SK-N-SH (cell line): ENCODE data around the gene FAP. TPM values are rescaled to one million over a fixed set of nuclear protein-coding genes. Genes with fewer than 3 reads are reported as not detected.

Experiments used
- CTCF ChIA-PET: fragments of 300-600, 350-600 bp; formaldehyde crosslinking; extraction: SDS; loops from one replicate; lab custom pipeline; 2021; lab: Yijun Ruan, JAX
- POLR2A ChIA-PET: fragments of 350-600 bp; sonication (Branson Sonifier 250); formaldehyde crosslinking; extraction: SDS; loops from one replicate; lab custom pipeline; 2020; ENCODE audit warnings: antibody characterized with exemption, inconsistent platforms; lab: Yijun Ruan, JAX
- DNase-seq: peaks from one replicate; pipeline ENCODE4 v3.0.0; 2012
- H2AFZ ChIP-seq: fragments of 200-600 bp; sonication (generic); 2 replicates; pipeline ENCODE4 v1.8.1; 2016; ENCODE audit warnings: antibody characterized with exemption, mild to moderate bottlenecking, low read depth
- H3F3A ChIP-seq: fragments of 200-600 bp; sonication (generic); replicated peaks from 2 replicates; pipeline ENCODE3; 2016; ENCODE audit warnings: antibody characterized with exemption, mild to moderate bottlenecking; ENCODE audit not compliant: insufficient read depth
- H3K27ac ChIP-seq, 2 experiments: fragments of 200-500 bp in 1 of 2; fragments of 200-600 bp in 1 of 2; sonication (Bioruptor generic) in 1 of 2; sonication (generic), shearing (Covaris generic) in 1 of 2; 2 replicates each; pipeline versions ENCODE4 v1.5.1 to v1.6.1; 2014 to 2016; ENCODE audit warnings: low read depth in 2 of 2, inconsistent platforms in 1 of 2, low read length in 1 of 2, mild to moderate bottlenecking in 1 of 2, mixed read lengths in 1 of 2
- H3K27me3 ChIP-seq: fragments of 200-600 bp; sonication (generic), shearing (Covaris generic); 2 replicates; pipeline ENCODE4 v1.6.1; 2016; ENCODE audit warnings: mixed run types; ENCODE audit not compliant: insufficient read depth
- H3K36me3 ChIP-seq, 2 experiments: fragments of 200-500 bp in 1 of 2; fragments of 200-600 bp in 1 of 2; sonication (Bioruptor generic) in 1 of 2; sonication (generic) in 1 of 2; replicated peaks in 1 of 2; 2 replicates each; pipeline versions ENCODE3 to v1.5.1; 2014 to 2016; ENCODE audit warnings: low read length in 1 of 2, mild to moderate bottlenecking in 1 of 2; ENCODE audit not compliant: insufficient read depth in 2 of 2, control insufficient read depth in 1 of 2
- H3K4me1 ChIP-seq, 2 experiments: fragments of 200-500 bp in 1 of 2; fragments of 200-600 bp in 1 of 2; sonication (Bioruptor generic) in 1 of 2; sonication (generic), shearing (Covaris generic) in 1 of 2; 2 replicates each; pipeline versions ENCODE4 v1.5.1 to v1.6.1; 2014 to 2016; ENCODE audit warnings: low read depth in 1 of 2, low read length in 1 of 2, mixed run types in 1 of 2; ENCODE audit not compliant: insufficient read depth in 2 of 2, control insufficient read depth in 1 of 2
- H3K4me2 ChIP-seq: fragments of 200-600 bp; sonication (generic), shearing (Covaris generic); 2 replicates; pipeline ENCODE4 v1.6.1; 2017; ENCODE audit warnings: mixed run types
- H3K4me3 ChIP-seq, 2 experiments: fragments of 200-500 bp in 1 of 2; fragments of 200-600 bp in 1 of 2; sonication (Bioruptor generic) in 1 of 2; sonication (generic), shearing (Covaris generic) in 1 of 2; 2 replicates each; pipeline versions ENCODE4 v1.5.1 to v1.8.1; 2014 to 2016; ENCODE audit warnings: low read depth in 2 of 2, inconsistent platforms in 1 of 2, low read length in 1 of 2, mild to moderate bottlenecking in 1 of 2, mixed read lengths in 1 of 2, moderate library complexity in 1 of 2
- H3K79me2 ChIP-seq: fragments of 200-600 bp; sonication (generic); 2 replicates; pipeline ENCODE4 v1.8.1; 2017; ENCODE audit warnings: mild to moderate bottlenecking; ENCODE audit not compliant: insufficient read depth
- H3K9ac ChIP-seq: fragments of 200-600 bp; sonication (generic); 2 replicates; pipeline ENCODE4 v1.6.1; 2017; ENCODE audit warnings: mixed run types
- H3K9me2 ChIP-seq: fragments of 200-600 bp; sonication (generic); 2 replicates; pipeline ENCODE4 v1.6.1; 2017; ENCODE audit warnings: mixed run types
- H3K9me3 ChIP-seq: fragments of 200-600 bp; sonication (generic); 2 replicates; pipeline ENCODE4 v1.6.1; 2017; ENCODE audit warnings: mixed run types, mild to moderate bottlenecking, moderate library complexity
- H4K20me1 ChIP-seq: fragments of 200-600 bp; sonication (generic); 2 replicates; pipeline ENCODE4 v1.6.1; 2017; ENCODE audit warnings: mild to moderate bottlenecking, mixed run types; ENCODE audit not compliant: insufficient read depth
- CHD2 ChIP-seq: fragments of 150-350 bp; IDR thresholded peaks from 2 replicates; pipeline ENCODE4 v1.6.1; 2018; ENCODE audit warnings: low read length; ENCODE audit not compliant: partially characterized antibody
- ELF1 ChIP-seq: IDR thresholded peaks from 2 replicates; pipeline ENCODE4 v1.4.0; 2012
- FOXJ3 ChIP-seq: sonication (generic); formaldehyde crosslinking; IDR thresholded peaks from 2 replicates; pipeline ENCODE4 v1.5.1; 2020; ENCODE audit warnings: mild to moderate bottlenecking, missing genetic modification reagents
- GABPA ChIP-seq: IDR thresholded peaks from 2 replicates; pipeline ENCODE4 v1.4.0; 2012; ENCODE audit warnings: low read depth, mild to moderate bottlenecking
- MXI1 ChIP-seq: IDR thresholded peaks from 2 replicates; pipeline ENCODE4 v1.6.1; 2012; ENCODE audit warnings: mild to moderate bottlenecking, low read depth, low read length, improper control_type of control experiment
- NFIC ChIP-seq: IDR thresholded peaks from 2 replicates; pipeline ENCODE4 v1.4.0; 2012; ENCODE audit warnings: borderline replicate concordance
- NRF1 ChIP-seq: IDR thresholded peaks from 2 replicates; pipeline ENCODE4 v1.6.1; 2012; ENCODE audit warnings: low read depth, mild to moderate bottlenecking, low read length
- RAD21 ChIP-seq: IDR thresholded peaks from 2 replicates; pipeline ENCODE4 v1.6.1; 2012; ENCODE audit warnings: mild to moderate bottlenecking, low read length
- RCOR1 ChIP-seq: fragments of 150-350 bp; IDR thresholded peaks from 2 replicates; pipeline ENCODE4 v1.6.1; 2017; ENCODE audit warnings: antibody characterized with exemption, low read length
- RFX5 ChIP-seq: IDR thresholded peaks from 2 replicates; pipeline ENCODE4 v1.6.1; 2012; ENCODE audit warnings: mild to moderate bottlenecking, improper control_type of control experiment, low read length
- RXRA ChIP-seq: IDR thresholded peaks from 2 replicates; pipeline ENCODE4 v1.4.0; 2012; ENCODE audit warnings: low read depth, mild to moderate bottlenecking, borderline replicate concordance
- TAF1 ChIP-seq: IDR thresholded peaks from 2 replicates; pipeline ENCODE4 v1.6.1; 2012; ENCODE audit warnings: low read depth, mild to moderate bottlenecking, low read length, moderate library complexity, borderline replicate concordance
- WGBS: methylation state at CpG from one replicate; pipeline ENCODE4 v1.1.6; 2017; ENCODE audit warnings: low lambda C conversion rate; 5-methylcytosine and 5-hydroxymethylcytosine counted together
- polyA plus RNA-seq, 3 experiments: library from polyadenylated mRNA; depleted of rRNA; stranded (reverse); fragments of >200 nt; gene quantifications; 2 replicates each; pipeline ENCODE4 v1.2.3, GENCODE V29; 2012
- TF ChIP-seq, protein P1 (sequence below): IDR thresholded peaks from 2 replicates; pipeline ENCODE4 v1.4.0; 2012; ENCODE audit warnings: low read depth, borderline replicate concordance
- TF ChIP-seq, protein P2 (sequence below): IDR thresholded peaks from 2 replicates; pipeline ENCODE4; 2012
- TF ChIP-seq, protein P3 (sequence below): IDR thresholded peaks from 2 replicates; pipeline ENCODE4 v1.6.1; 2012; ENCODE audit warnings: mild to moderate bottlenecking, low read depth, low read length, moderate library complexity
- TF ChIP-seq, protein P4 (sequence below): fragments of 150-350 bp; IDR thresholded peaks from 2 replicates; pipeline ENCODE4 v1.6.1; 2017; ENCODE audit warnings: antibody characterized with exemption, low read length, low read depth, borderline replicate concordance
- TF ChIP-seq, protein P5 (sequence below): fragments of 150-350 bp; IDR thresholded peaks from 2 replicates; pipeline ENCODE4 v1.6.1; 2016; ENCODE audit warnings: mild to moderate bottlenecking, low read depth, low read length

FAP gene
- polyA plus RNA-seq, 1 of the 3 experiments (the other 2 are of a cell fraction): 36.9 TPM

DNA sequence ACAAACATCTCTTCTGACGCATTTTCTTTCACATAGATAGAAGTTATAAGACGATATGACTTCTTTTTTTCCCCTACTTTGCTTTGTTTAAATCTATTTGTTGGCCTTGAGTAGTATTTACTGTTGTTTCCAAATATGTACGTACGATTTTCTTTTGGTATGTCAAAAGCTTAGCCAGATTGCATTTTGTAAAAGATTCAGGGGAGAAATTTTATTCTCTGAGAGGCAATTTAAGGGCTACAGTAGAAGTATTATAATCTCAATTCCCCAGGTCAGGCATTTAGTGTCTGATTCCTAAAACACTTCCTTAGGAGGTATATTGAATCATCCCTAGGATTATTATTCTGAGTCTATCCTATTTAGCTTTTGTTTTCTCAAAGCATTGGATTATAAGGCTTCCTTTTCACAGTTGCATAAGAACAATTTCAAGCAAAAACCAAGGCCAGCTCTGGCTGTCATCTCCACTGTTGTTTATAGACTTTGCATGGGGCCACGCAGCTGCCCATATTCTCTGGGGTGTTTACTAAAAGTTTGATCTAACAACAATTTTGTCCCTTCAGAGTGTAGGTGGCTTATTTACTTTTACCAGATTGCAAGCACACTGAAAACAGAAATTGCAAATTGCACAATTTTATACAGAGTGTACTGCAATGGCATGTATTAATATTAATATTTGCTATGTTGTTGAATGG lies 57.6 kb downstream of the FAP start (continued):
- TF ChIP-seq, protein P1, sequence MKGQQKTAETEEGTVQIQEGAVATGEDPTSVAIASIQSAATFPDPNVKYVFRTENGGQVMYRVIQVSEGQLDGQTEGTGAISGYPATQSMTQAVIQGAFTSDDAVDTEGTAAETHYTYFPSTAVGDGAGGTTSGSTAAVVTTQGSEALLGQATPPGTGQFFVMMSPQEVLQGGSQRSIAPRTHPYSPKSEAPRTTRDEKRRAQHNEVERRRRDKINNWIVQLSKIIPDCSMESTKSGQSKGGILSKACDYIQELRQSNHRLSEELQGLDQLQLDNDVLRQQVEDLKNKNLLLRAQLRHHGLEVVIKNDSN: no peak
- TF ChIP-seq, all 33 proteins: peak for 0

DNA sequence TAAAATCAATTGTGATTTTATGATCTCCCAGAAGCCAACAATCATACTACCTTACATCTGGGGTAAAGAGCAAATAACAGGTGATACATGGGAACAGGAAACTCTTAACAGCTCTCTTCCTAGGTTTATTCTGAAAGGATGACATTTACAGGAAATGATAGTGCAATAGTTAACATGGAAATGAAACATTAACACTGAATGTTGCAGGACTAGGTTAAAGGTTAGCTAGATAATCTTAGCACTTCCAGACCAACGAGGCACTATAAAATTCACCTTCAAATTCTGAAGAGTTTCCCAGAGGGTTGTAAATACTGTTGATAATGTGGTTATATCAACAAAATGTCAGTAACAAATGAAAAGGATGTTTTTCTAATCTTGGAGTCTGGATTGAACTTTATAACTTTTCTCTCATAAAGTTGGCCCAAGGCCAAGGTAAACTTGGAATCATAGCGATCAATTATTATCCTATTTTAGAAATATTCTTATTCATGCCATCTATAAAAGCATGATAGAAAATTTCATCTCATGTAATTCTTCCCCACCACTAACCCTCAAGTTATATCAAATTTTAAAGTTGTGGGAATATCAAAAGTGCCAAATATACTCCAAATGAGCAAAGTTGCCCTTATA lies 58.3 kb downstream of the FAP start:
- no peak for DNase-seq
- Histone ChIP-seq H3K79me2 (no peaks in the 10 kb centered on the region), H3K27ac (no peak overlapping the region), H3K4me3 (no peak overlapping the region), H3K4me1 (no peaks in the 10 kb centered on the region), H3K27me3 (no peaks in the 10 kb centered on the region), H3K36me3 (peaks cover 51 to 92% of the 10 kb centered on the region in 2 experiments), H2AFZ (no peak overlapping the region), H4K20me1 (no peaks in the 10 kb centered on the region), H3F3A (peaks cover 4% of the 10 kb centered on the region), H3K4me2 (no peak overlapping the region), H3K9ac (no peak overlapping the region), H3K9me3 (no peaks in the 10 kb centered on the region), H3K9me2 (no peaks in the 10 kb centered on the region)
- ChIA-PET POLR2A (no interaction called here), CTCF (interaction anchor here (0.8 to 3.6 kb wide), 2 partner anchors 32 to 35 kb away, joined by 3 to 10 read pairs; no protein-coding TSS in a partner anchor)
- TF ChIP-seq NRF1 (no peak), RAD21 (no peak), RCOR1 (no peak), CHD2 (no peak), FOXJ3 (no peak), RFX5 (no peak), ELF1 (no peak), TAF1 (no peak), RXRA (no peak), GABPA (no peak), NFIC (no peak), MXI1 (no peak)
- TF ChIP-seq, protein P2, sequence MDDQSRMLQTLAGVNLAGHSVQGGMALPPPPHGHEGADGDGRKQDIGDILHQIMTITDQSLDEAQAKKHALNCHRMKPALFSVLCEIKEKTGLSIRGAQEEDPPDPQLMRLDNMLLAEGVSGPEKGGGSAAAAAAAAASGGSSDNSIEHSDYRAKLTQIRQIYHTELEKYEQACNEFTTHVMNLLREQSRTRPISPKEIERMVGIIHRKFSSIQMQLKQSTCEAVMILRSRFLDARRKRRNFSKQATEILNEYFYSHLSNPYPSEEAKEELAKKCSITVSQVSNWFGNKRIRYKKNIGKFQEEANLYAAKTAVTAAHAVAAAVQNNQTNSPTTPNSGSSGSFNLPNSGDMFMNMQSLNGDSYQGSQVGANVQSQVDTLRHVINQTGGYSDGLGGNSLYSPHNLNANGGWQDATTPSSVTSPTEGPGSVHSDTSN: no peak
- TF ChIP-seq, protein P1: no peak
- TF ChIP-seq, protein P3, sequence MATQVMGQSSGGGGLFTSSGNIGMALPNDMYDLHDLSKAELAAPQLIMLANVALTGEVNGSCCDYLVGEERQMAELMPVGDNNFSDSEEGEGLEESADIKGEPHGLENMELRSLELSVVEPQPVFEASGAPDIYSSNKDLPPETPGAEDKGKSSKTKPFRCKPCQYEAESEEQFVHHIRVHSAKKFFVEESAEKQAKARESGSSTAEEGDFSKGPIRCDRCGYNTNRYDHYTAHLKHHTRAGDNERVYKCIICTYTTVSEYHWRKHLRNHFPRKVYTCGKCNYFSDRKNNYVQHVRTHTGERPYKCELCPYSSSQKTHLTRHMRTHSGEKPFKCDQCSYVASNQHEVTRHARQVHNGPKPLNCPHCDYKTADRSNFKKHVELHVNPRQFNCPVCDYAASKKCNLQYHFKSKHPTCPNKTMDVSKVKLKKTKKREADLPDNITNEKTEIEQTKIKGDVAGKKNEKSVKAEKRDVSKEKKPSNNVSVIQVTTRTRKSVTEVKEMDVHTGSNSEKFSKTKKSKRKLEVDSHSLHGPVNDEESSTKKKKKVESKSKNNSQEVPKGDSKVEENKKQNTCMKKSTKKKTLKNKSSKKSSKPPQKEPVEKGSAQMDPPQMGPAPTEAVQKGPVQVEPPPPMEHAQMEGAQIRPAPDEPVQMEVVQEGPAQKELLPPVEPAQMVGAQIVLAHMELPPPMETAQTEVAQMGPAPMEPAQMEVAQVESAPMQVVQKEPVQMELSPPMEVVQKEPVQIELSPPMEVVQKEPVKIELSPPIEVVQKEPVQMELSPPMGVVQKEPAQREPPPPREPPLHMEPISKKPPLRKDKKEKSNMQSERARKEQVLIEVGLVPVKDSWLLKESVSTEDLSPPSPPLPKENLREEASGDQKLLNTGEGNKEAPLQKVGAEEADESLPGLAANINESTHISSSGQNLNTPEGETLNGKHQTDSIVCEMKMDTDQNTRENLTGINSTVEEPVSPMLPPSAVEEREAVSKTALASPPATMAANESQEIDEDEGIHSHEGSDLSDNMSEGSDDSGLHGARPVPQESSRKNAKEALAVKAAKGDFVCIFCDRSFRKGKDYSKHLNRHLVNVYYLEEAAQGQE: no peak
- TF ChIP-seq, protein P4, sequence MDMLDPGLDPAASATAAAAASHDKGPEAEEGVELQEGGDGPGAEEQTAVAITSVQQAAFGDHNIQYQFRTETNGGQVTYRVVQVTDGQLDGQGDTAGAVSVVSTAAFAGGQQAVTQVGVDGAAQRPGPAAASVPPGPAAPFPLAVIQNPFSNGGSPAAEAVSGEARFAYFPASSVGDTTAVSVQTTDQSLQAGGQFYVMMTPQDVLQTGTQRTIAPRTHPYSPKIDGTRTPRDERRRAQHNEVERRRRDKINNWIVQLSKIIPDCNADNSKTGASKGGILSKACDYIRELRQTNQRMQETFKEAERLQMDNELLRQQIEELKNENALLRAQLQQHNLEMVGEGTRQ: no peak
- TF ChIP-seq, protein P5, sequence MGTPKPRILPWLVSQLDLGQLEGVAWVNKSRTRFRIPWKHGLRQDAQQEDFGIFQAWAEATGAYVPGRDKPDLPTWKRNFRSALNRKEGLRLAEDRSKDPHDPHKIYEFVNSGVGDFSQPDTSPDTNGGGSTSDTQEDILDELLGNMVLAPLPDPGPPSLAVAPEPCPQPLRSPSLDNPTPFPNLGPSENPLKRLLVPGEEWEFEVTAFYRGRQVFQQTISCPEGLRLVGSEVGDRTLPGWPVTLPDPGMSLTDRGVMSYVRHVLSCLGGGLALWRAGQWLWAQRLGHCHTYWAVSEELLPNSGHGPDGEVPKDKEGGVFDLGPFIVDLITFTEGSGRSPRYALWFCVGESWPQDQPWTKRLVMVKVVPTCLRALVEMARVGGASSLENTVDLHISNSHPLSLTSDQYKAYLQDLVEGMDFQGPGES: no peak
- WGBS: 71% methylated on average over 2 of the region's 2 CpGs
